A549 (cell line): Measurements from ENCODE around the gene DERL3.

ENCODE experiments used
- CBX2 ChIP-seq: fragments of 200-600 bp; sonication (generic); IDR thresholded peaks from 2 replicates; pipeline ENCODE4 v1.6.1; 2016; ENCODE audit warnings: low read depth, mild to moderate bottlenecking, borderline replicate concordance
- CHD2 ChIP-seq: fragments of 150-350 bp; IDR thresholded peaks from 2 replicates; pipeline ENCODE4 v1.6.1; 2014; ENCODE audit warnings: low read length; ENCODE audit not compliant: partially characterized antibody
- CTCF ChIP-seq: fragments of >200 bp; sonication (Bioruptor Twin); formaldehyde crosslinking; IDR thresholded peaks from 3 replicates; pipeline ENCODE4 v1.5.1; 2016
- ELK1 ChIP-seq: fragments of 150-350 bp; IDR thresholded peaks from 2 replicates; pipeline ENCODE4 v1.6.1; 2014; ENCODE audit warnings: low read depth, mild to moderate bottlenecking, low read length
- HOXA7 ChIP-seq: fragments of 250-450 bp; sonication (Bioruptor Pico); IDR thresholded peaks from 2 replicates; pipeline ENCODE4 v1.5.0; 2020; ENCODE audit warnings: mild to moderate bottlenecking, moderate library complexity
- MYC ChIP-seq: IDR thresholded peaks from 2 replicates; pipeline ENCODE4 v1.6.1; 2012; ENCODE audit warnings: mild to moderate bottlenecking, inconsistent platforms, low read length, improper control_type of control experiment, borderline replicate concordance
- POLR2A ChIP-seq: IDR thresholded peaks from 2 replicates; pipeline ENCODE4 v1.6.1; 2012; ENCODE audit warnings: mild to moderate bottlenecking, low read length
- RAD21 ChIP-seq, 2 experiments: fragments of >200 bp in 1 of 2; sonication (Bioruptor Twin) in 1 of 2; formaldehyde crosslinking in 1 of 2; IDR thresholded peaks in 1 of 2; conservative IDR thresholded peaks in 1 of 2; 2 replicates in 1 of 2; 3 replicates in 1 of 2; pipeline ENCODE4 v1.6.1; 2012 to 2018; ENCODE audit warnings: inconsistent platforms in 1 of 2
- RNF2 ChIP-seq: fragments of 200-600 bp; sonication (generic); IDR thresholded peaks from 2 replicates; pipeline ENCODE4 v1.6.1; 2016; ENCODE audit warnings: low read depth, mild to moderate bottlenecking, antibody characterized with exemption, moderate library complexity, borderline replicate concordance

- TF ChIP-seq CTCF (no peak), RNF2 (no peak), HOXA7 (CRISPR knock-in tag) (no peak), POLR2A (no peak), ELK1 (no peak), MYC (no peak), CBX2 (no peak), RAD21 (conservative IDR thresholded peaks at IDR 0.05 in 1 of 2, IDR thresholded peaks at IDR 0.05 in 1 of 2) (no peak), CHD2 (no peak)
Observed at GRCh38 chr22:23877566-23877965, 38.8 kb upstream of the DERL3 start.
